ENCODE results near the gene CCHCR1. TPM values are rescaled to one million over a fixed set of nuclear protein-coding genes. Genes with fewer than 3 reads are reported as not detected.

Gene CCHCR1
- total and polyA plus RNA-seq, 2 of the 8 experiments (the other 6 are each of a cell fraction or from before 2014, with no cell fraction given) = 20.9 to 38.0 TPM

DNA sequence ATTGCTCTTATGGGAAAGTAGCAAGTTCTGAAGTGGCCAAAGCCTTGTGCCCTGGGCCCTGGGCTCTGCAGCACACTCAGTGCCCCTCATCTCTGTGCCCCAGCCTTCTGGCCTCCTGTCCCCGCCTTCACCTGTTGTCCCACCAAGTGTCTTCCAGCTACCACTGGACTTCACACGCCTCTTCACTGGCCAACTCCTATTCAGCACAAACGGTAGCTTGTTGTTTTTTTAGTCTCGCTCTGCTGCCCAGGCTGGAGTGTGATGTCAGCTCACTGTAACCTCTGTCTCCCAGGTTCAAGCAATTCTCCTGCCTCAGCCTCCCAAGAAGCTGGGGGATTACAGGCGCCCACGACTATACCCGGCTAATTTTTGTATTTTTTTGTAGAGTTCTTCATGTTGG is 4.8 kb downstream of the CCHCR1 start (continued):
- TF ChIP-seq KDM4A (IDR thresholded peaks at IDR 0.05; ENCODE audit: low read depth, low read length, severe bottlenecking) (no peak), BRCA1 (IDR thresholded peaks at IDR 0.05; ENCODE audit: low read depth, low read length) (no peak), CREB1 (IDR thresholded peaks at IDR 0.05) (no peak), TEAD4 (IDR thresholded peaks at IDR 0.05; ENCODE audit: low read depth, low read length) (no peak), PHF8 (conservative IDR thresholded peaks at IDR 0.05; ENCODE audit: low read depth, low read length) (no peak), GABPA (IDR thresholded peaks at IDR 0.05; ENCODE audit: borderline replicate concordance, insufficient read depth, low read length) (no peak), SIN3A (conservative IDR thresholded peaks at IDR 0.05 in 1 of 2, IDR thresholded peaks at IDR 0.05 in 1 of 2; ENCODE audit: low read depth in 1 of 2, low read length in 2 of 2) (no peak), JUN (IDR thresholded peaks at IDR 0.05; ENCODE audit: low read depth, low read length) (no peak)
